NCI-H2196 (cell line): Measurements from ENCODE around the gene SPRY4.
"Not testable (repeated sequence)": the region's sequence is repeated elsewhere in the genome, so short reads cannot be mapped to it uniquely, and the experiment has no call there.

ENCODE experiments used
- DNase-seq: peaks from one replicate; lab custom pipeline; 2025; ENCODE audit not compliant: unreplicated experiment; lab: John Stamatoyannopoulos, UW

The SPRY4 gene

DNA sequence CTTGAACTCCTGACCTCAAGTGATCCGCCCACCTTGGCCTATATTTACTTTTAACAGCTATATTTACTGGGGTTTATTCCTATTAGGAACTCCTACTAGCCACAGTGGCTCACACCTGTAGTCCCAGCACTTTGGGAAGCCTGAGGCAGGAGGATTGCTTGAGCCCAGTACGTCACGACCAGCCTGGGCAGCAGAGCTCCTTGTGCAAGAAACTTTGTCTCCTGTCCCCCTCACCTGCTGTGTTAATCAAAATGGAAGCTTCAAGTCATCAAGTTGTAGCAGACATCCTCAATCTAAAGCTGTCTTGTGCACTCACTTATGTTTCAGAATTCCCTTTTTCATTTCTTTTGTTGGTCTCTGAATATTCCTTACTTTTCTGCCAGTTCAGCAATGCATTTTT lies 15.0 kb upstream of the SPRY4 start:
- no peak for DNase-seq

DNA sequence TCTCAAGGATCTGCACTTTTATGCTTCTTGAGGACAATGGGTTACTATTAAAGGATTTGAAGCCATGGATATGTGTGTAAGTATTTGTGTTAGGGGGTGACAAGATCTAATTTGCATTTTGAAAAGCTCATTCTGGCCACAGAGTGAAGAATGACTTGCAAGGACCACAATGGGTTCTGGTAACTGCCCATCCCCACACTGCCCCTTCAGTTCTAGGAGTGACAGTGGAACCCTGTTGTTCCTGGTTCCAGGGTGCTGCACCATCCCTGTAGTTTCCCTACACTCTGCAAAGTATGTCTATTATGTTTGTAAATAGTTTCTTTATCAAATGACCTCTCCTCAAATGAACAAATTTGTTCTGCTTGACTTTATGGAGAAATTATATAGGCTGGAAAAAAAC lies 9.7 kb upstream of the SPRY4 start:
- DNase-seq: no peak

DNA sequence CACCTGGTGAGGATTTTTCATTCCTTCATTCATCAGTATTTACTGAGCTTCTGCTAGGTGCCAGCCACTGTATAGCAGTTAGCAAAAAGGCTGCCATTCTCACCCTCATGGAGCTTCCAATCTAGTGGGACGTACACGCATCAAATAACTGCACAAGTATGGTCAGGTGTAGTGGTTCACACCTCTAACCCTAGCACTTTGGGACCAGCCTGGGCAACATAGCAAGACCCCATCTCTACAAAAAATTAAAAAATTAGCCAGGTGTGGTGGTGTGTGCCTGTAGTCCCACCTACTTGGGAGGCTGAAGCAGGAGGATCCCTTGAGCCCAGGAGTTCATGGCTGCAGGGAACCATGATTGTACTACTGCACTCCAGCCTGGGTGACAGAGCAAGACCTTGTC lies 8.9 kb upstream of the SPRY4 start:
- DNase-seq: not testable (repeated sequence)

DNA sequence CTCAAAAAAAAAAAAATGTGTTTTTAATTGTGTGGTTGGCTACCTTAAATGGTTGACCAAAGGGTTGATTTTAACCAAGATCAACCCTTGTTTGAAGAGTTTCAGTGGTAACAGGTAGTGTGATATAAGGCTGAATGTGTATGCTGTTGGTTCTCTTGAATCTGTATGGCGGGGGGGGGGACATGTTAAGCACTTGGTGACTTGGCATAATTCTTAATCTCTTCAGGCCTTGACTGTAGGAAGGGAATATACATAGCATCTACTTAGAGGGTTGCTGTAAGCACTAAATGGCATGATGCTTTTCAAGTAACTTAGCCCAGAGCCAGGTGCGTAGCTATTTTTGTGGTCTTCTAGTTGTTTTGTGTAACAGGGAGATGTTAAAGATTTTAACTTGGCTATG lies 5.6 kb upstream of the SPRY4 start:
- DNase-seq: no peak

DNA sequence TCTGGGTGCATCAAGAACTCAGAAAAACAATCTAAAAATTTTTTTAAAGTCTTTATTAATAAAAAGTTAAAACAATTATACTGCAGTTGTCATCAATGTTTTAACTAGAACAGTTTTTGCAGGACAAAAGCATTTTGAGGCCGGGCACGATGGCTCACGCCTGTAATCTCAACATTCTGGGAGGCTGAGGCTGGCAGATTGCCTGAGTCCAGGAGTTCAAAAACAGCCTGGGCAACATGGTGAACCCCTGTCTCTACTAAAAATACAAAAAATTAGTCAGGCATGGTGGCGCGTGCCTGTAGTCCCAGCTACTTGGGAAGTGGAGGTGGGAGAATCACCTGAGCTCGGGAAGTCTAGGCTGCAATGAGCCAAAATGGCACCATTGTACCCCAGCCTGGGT lies 5.2 kb upstream of the SPRY4 start:
- no peak for DNase-seq

DNA sequence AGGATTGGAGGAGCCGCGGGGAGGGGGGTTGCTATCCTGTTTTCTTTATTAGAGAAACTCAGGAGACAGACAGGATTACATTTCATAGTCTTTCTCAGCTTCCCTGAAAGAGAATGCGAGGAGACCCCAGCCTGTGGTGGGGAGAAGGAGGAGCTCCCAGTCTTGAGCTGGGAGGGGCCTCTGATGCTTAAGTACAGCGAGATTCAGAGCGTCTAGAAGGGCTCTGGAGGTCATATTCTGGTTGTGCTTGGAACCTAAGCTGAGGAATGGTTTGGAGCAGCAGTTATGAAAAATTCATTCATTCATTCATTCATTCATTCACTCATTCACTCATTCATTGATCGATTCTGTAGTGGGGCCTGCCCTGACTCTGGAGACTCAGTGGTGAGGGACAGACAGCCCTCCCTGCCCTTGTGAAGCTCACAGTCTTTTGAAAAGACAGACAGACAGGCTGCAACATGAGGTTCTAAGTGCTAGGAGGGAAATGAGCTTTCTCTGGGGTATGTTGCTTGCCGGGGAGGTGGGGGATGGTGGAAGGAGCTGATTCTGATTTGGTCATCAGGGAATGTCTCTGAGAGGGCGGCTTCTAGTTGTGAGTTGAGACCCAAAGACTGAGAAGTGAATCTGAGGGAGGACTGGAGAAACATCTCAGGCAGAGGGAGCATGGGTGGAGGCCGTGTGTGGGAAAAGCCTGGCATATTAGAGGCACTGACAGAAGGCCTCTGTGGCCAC lies 2.5 kb upstream of the SPRY4 start:
- no peak for DNase-seq

DNA sequence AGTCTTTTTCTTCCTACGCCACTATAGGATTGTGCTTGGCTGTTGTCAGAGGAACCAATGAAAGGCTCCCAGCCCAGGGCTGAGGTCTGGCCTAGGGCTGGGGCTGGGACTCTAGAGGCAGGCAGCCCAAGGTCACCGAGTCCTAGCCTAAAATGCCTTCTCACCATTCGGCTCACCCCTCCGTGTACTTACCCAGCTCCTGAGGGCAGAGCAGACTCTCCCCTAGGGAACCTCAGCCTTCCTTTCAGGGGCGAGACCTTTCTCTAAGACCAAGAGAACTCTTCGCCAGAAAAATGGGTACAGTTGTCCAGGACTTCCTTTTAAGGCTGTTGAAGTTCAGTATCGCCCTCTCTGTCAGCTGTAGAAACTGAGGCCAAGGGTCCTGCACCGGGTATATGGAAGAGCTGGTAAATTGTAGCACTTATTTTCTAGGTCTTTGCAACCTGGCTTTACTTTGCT lies 1.7 kb upstream of the SPRY4 start:
- DNase-seq: no peak

DNA sequence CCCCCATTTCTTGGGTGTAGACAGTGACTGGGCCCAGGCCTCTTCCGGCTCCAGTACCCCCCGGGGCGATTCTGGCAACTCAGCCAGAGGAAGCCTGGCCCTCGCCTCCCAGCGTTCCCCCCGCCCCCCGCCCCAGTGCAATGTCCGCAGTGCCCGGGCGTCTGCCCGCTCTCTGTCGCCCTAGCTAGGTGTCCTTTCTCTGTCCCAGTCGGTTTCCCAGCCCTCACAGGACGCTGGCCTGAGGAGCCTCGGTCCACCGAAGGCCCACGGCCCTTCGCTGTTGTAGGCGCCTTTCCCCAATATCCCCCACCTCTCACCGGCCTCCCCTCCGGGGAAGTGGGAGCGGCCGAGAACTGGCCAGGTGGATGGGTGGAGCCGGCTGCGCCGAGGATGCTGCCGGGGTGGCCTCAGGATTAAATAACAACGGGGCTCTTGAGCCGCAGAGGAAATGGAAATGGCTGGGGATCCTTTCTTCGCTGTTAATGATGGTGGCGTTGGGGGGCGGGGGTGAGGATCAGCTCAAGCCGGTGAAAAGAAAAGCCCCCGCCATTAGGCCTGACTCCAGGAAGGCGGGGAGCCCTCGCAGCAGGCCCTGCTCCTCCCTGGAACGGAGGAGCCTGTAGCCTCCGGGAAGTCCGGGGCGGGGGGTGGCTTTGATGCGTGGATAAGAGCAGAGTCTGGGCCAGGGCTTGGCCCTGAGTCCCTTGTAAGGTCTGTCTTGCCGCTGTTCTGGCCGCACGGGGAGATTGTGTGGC lies 1.1 kb upstream of the SPRY4 start:
- peak; percentile 90 for DNase-seq

DNA sequence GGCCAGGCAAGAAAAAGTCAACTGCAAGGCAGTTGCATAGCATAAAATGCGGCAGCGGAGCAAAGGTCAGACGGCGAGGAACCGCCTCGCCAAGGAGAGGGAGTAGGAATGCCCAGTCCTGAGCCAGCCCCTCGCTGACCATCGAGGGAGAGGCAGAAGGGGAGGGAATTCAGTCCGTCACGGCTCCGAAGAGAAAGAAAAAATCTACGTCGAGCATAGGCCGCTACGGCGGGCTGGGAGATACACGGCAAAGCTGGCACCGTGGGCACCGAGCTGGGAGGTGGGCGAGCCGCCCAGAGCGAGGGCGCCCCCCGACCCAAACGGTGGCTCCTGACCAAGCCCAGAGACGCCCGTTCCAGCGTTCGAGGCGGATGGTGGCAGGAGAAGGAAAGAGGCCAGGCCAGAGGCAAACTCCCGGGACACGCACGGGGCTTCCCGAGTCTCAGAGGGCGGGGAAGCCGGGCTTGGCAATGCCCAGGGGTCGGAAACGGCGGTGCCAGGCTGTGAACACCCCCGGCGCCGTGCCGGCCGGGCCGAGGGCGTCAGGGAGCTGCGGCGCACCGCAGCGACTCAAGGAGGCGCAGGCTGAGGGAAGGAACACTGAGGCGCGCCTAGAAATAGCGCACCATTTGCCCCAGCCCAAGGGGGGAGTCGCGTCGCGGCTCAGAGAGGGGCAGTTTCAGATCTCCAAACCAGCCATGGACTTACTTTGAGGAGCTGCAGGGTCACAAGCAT lies 518 bp downstream of the SPRY4 start:
- DNase-seq: no peak

DNA sequence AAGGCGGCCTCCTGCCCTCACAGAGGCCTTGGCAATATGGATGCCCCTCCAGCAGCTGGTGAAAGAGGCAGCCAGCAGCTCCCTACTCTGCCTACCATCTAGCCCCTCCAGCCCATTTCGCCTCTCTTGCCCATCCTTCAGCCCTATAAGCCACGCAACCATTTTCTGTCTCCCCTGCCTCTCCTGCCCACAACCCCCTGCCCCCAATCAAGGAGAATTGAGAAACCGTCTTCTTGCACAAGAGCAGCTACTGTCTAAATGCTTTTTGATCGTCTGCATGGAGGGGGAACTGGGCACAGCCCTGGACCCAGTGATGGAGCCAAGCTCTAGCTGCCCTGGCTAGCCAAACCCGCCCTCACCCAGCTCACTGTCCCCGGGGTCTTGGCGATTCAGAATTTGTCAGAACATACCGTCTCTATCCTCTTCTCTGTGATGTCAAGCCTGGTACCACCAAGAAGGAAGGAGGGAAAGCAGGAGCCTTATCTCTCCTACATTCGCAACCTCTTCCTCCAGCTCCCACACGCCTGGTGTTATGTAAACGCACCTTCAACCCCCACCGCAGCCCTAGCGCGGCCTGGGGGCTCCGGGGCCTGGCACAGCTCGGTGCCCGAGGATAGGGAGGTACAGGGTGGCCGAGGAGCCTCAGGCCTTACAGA lies 1.2 kb downstream of the SPRY4 start:
- no peak for DNase-seq

DNA sequence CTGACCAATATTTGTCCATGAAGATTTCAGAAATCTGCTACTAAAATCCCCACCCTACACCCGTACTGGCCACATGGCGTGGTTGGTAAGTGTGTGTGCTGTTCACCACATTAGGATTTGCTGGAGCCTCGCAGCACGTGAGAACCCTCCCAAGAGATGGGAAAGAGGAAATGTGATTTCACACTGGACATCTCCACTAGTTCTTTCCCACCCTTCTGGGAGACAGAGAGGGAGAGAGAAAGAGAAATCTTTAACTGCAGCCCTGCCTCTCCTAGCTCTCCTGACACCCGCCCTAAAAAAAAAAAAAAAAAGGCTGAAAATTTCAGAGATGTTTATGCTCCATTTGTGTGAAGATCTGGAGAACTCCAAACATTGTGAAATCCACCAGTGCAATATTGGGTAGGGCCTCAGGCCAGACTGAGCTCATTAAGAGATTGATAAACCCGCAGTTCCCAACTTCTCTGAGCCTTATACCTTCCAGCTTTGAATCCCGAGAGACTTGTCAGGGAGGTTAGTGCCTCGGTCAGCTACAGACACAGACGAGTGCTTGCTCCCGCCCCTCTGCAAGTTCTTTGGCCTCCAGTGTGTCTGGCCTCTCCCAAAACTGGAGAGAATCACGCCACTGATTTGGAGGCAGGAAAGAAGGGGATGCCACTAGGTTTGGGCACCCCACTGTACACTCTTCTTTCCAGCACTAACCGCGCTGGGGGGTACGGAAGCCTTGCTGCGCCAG lies 1.9 kb downstream of the SPRY4 start:
- DNase-seq: no peak

DNA sequence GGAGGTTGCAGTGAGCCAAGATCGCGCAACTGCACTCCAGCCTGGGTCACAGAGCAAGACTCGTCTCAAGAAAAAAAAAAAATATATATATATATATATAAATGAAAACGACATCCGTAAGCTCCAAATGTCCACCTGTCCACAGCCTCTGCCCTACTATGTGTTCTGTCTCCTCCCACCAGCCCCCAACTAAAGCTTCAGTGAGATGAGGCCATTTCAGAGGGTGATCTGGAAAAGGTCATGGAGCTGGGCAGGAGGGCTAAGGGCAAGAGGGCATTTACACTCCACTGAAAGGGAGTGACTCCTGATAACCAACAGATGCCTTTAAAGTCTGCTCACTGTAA lies 2.4 kb downstream of the SPRY4 start:
- no peak for DNase-seq

DNA sequence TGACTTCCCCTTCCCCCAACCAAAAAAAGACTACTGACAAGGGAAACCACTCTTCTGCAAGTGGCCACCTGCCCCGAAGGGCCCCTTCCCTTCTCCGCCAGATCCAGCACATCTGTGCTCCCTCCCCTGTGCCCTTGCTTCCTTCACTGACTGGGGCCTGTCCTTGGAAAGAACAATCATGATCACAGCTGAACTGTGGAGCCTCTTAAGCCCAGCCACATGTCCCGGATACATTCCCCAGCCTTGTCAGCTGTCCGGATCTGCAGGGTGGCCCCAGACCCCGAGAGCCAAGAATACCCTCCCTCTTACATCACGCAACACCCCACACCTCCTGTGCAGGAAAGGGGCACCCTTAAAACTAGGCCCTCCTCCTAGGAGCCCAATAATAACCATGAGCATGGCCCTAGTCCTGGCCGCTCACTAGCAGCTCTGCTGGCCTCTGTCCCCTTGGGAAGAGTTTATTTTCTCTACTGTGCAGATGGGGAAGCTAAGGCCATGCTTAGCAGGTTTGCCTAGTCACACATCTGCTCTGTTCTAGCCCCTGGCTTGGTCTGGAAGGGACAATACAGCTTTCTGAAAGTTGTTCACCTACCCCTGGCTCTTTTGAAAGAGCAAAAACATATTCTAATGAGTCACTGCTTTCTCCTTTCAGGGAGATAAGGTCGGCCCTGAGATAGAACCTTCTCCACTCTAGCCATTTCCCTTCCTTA lies 3.8 kb downstream of the SPRY4 start:
- no peak for DNase-seq

DNA sequence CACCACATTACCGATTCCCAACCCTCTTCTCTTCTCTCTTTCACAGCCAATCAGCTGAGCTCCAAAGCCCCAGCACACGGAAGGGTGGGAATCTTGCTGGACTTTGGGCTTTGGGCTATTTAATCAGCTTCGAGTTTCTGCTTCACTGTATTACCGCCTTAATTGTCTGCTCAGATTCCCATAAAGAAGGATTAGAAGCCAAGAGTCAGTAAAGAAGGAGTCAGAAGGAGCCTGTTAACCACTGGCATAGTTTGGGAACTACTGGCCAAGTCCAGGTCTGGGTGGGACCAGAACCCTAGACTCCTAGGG lies 4.4 kb downstream of the SPRY4 start:
- no peak for DNase-seq

DNA sequence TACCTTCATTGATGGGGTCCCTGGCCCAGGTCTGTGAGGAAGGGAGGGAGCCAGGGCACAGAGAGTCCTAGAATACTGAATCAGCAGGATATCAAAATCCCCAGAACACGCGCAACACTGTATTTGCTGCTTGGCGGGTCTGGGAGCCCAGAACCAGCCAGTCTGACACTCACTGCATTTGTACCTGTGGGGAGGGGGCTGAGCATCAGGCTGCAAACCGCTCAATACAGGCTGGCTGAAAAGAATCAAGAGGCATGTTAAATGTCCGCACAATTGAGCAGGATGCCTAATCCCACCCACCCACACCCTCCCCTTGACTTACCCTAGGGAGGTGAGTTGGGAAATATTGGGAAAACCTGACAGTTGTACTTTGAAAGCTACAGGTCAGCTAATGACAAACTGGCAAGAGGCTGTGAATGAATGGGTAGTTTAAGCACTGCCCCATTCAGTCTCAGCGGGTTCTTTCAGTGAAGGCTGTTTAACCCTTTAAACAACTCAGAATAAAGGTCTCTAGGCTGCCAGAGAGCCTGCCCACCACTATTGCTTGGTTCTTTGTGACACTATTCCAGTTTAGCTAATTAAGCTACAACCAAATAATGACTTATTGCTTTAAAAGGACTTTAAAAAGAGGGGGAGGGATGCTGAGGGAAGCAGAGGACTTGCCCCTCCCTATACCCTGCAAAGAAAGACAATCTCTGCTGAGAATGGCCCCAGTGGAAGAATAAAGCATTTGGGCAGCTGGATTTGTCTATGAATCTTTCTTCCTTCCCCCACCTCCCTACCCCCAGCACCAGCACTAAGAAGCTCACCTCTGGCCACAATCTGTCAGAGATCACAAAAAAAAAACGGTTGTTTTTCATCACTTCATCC lies 5.0 kb downstream of the SPRY4 start:
- no peak for DNase-seq

DNA sequence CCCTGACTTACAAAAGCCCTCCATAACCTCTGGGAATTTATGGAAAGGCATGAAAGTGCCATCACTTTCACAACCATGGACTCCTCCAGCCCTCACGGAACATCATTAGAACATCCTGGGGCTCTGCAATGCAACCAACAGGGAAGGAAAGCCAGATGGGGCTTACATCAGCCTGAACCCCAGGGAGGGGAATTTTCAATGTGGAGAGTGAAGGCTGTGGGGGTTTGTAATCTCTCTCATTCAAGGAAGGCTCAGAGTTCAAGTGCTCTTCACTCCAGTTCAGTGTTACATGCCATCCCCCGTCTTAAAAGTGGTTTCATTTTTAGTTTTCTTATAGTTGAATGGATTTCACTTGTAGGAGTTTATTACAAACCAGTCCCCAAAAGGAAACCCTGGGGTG lies 5.7 kb downstream of the SPRY4 start:
- DNase-seq: no peak

DNA sequence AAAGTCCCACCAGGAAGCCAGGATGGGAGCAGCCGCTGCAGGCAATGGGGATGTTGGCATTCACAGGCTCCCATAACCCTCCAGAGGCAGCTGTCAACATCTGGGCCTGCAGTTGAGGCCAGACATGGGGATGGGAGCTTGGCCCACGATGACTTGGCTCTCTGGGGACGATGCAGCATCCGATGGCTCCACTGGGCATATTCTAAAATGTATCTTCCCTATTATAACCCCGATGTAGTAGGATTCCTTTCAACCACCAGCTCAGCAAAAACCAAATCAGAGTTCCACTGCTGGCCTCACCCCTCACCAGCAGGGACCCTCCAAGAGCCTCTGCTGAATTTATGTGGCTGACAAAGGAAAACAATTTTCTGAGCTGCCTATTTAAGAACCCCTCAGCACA lies 7.1 kb downstream of the SPRY4 start:
- DNase-seq: no peak

DNA sequence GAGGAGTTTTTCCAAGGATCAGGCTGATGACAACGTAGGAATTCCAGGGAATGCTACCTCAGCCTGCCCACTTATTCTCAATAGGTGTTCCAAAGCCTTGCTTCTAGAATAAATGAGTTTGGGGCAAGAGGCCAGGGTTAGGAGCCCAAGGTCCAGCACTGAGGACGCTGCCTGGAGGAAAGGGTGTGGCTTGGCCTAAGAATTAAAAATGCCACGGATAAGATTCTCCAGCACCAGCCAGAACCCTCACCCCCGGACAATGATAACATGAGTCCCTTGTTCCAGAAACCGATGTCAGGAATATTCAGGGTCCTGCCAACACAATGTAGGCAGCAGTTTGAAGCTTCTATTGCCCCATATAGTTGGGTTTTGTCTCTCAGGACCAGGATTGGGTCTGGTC lies 7.6 kb downstream of the SPRY4 start:
- DNase-seq: no peak

DNA sequence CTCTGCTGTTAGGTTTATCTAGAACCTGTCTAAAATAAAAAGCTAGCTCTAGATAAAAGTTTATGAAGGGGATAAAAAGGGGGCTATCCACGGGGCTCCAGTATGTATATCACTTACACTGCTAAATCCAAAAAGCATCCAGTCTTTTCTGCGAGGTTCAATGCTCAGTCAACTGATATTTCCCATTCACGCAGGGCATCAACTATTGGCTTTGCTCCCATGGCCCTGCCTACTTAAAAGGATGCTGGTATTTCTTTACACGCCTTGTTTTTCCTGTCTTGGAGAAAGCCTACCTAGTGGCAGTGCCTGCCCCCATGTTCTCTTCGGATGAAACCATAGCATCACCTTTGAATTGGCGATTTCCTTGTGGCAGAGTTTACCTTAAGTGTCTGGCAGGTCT lies 8.1 kb downstream of the SPRY4 start:
- DNase-seq: no peak

DNA sequence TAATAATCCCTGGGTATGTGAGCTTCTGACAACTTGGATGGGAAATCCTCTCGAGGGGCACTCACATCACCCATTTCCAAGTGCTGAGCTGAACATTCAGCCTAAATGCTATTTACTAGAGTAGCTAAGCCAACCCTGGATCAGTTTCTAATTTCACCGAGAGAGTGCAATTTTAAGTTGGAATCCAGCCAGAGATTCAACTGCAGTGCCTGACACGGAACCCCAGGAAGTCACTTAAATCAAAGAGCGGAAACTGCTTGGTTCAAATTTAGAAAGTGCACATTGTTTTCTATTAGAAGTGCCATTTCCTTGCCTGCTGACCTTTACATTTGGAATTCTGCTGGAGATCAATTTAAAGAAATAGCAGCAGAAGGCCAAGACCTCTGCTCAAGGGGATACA lies 8.8 kb downstream of the SPRY4 start:
- peak; percentile 66 for DNase-seq
